Uterus (tissue), 4 donors: ENCODE data around the gene A1CF. TPM values are rescaled to one million over a fixed set of nuclear protein-coding genes. Genes with fewer than 3 reads are reported as not detected.

ENCODE experiments used
- DNase-seq, 2 donors: peaks; one replicate each; pipeline ENCODE4 v3.0.0-alpha.2; 2019 to 2020
- H3K27ac ChIP-seq, 2 donors: fragments of 200-600 bp; sonication (generic); 1 replicate in 1 of 2; 2 replicates in 1 of 2; pipeline ENCODE4 v1.5.1; 2016 to 2018
- H3K27me3 ChIP-seq, 2 donors: fragments of 200-600 bp; sonication (generic); one replicate each; pipeline ENCODE4 v1.5.1; 2018 to 2019; ENCODE audit warnings: control low read depth in 1 of 2
- H3K36me3 ChIP-seq, 2 donors: fragments of 200-600 bp; sonication (generic); one replicate each; pipeline ENCODE4 v1.5.1; 2019; ENCODE audit warnings: control low read depth in 1 of 2
- H3K4me1 ChIP-seq, 2 donors: fragments of 200-600 bp; sonication (generic); one replicate each; pipeline ENCODE4 v1.5.1; 2018 to 2019; ENCODE audit warnings: control low read depth in 1 of 2
- H3K4me3 ChIP-seq, 2 donors: fragments of 200-600 bp; sonication (generic); 1 replicate in 1 of 2; 2 replicates in 1 of 2; pipeline ENCODE4 v1.5.1; 2018 to 2019; ENCODE audit warnings: mild to moderate bottlenecking in 1 of 2
- H3K9me3 ChIP-seq, 2 donors: fragments of 200-600 bp; sonication (generic); one replicate each; pipeline ENCODE4 v1.5.1; 2019; ENCODE audit warnings: control low read depth in 1 of 2
- CTCF ChIP-seq, 4 experiments: fragments of 200-600 bp in 2 of 4; fragments of 450-650 bp in 2 of 4; sonication (generic) in 2 of 4; IDR thresholded peaks; one replicate each; pipeline ENCODE4 v1.5.1; 2016 to 2019; ENCODE audit warnings: antibody characterized with exemption in 4 of 4, mild to moderate bottlenecking in 2 of 4, moderate library complexity in 1 of 4
- POLR2A ChIP-seq, 2 donors: fragments of 450-650 bp; IDR thresholded peaks; one replicate each; pipeline ENCODE4 v1.6.1; 2016; ENCODE audit warnings: antibody characterized with exemption in 2 of 2, mild to moderate bottlenecking in 1 of 2, moderate library complexity in 1 of 2
- intact Hi-C: fragments of 100-400 bp; cut with DNase I; formaldehyde crosslinking; loops from one replicate; pipeline ENCODE4 v1.15.1; 2023; ENCODE audit warnings: low total_unique reads
- total RNA-seq, 4 donors: library from RNA; depleted of rRNA in 3 of 4; stranded (reverse); fragments of >200 nt in 3 of 4; gene quantifications; one replicate each; pipeline versions ENCODE4 v1.1.0 to v1.2.4, GENCODE V29; 2014 to 2023
- donor health status: DM: yes; HTN: yes; CAD: no.

The A1CF gene
- total RNA-seq, 4 donors from 2014 or later = under 0.01 TPM; not detected in 3

GRCh38 chr10:50807851-50808776 lies 77.3 kb downstream of the A1CF start:
- no peak for DNase-seq
- Histone ChIP-seq H3K36me3 (no peaks in the 10 kb centered on the region), H3K27me3 (no peaks in the 10 kb centered on the region), H3K27ac (no peak overlapping the region), H3K4me3 (no peak overlapping the region), H3K4me1 (no peaks in the 10 kb centered on the region), H3K9me3 (no peaks in the 10 kb centered on the region)
- intact Hi-C loops = no loop called here
- no peak for TF ChIP-seq CTCF (IDR thresholded peaks at IDR 0.05)
- TF ChIP-seq POLR2A (IDR thresholded peaks at IDR 0.05) = no peak

GRCh38 chr10:50805981-50806622 lies 79.3 kb downstream of the A1CF start:
- no peaks in the 10 kb centered on the region for H3K36me3 ChIP-seq
- H3K4me1 ChIP-seq = no peaks in the 10 kb centered on the region
- intact Hi-C loops = no loop called here
- no peak overlapping the region for H3K4me3 ChIP-seq
- no peak overlapping the region for H3K27ac ChIP-seq
- DNase-seq = no peak
- no peak for TF ChIP-seq CTCF (IDR thresholded peaks at IDR 0.05)
- no peak for TF ChIP-seq POLR2A (IDR thresholded peaks at IDR 0.05)
- no peaks in the 10 kb centered on the region for H3K27me3 ChIP-seq
- H3K9me3 ChIP-seq = no peaks in the 10 kb centered on the region

GRCh38 chr10:50799595-50799994 lies 85.8 kb downstream of the A1CF start:
- DNase-seq = no peak

GRCh38 chr10:50798297-50798696 lies 87.1 kb downstream of the A1CF start:
- no peaks in the 10 kb centered on the region for H3K9me3 ChIP-seq
- TF ChIP-seq POLR2A (IDR thresholded peaks at IDR 0.05) = no peak
- no peak for TF ChIP-seq CTCF (IDR thresholded peaks at IDR 0.05)
- no peaks in the 10 kb centered on the region for H3K36me3 ChIP-seq
- H3K4me1 ChIP-seq = no peaks in the 10 kb centered on the region
- DNase-seq = no peak
- no peak overlapping the region for H3K27ac ChIP-seq
- intact Hi-C loops = no loop called here
- H3K4me3 ChIP-seq = no peak overlapping the region
- H3K27me3 ChIP-seq = no peaks in the 10 kb centered on the region

More at GRCh38 chr10:50799595-50799994, 85.8 kb downstream of the A1CF start:
- TF ChIP-seq POLR2A (IDR thresholded peaks at IDR 0.05) (no peak), CTCF (IDR thresholded peaks at IDR 0.05) (no peak)
- Histone ChIP-seq H3K27me3 (no peaks in the 10 kb centered on the region), H3K27ac (no peak overlapping the region), H3K4me1 (no peaks in the 10 kb centered on the region), H3K9me3 (no peaks in the 10 kb centered on the region), H3K4me3 (no peak overlapping the region), H3K36me3 (no peaks in the 10 kb centered on the region)
- intact Hi-C loops = no loop called here

GRCh38 chr10:50796693-50797092 lies 88.7 kb downstream of the A1CF start:
- H3K27me3 ChIP-seq = peaks cover 0 to 3% of the 10 kb centered on the region in 2 donors
- H3K4me3 ChIP-seq = no peak overlapping the region
- no peaks in the 10 kb centered on the region for H3K36me3 ChIP-seq
- DNase-seq = no peak
- no peak for TF ChIP-seq POLR2A (IDR thresholded peaks at IDR 0.05)
- no peak for TF ChIP-seq CTCF (IDR thresholded peaks at IDR 0.05)
- no peaks in the 10 kb centered on the region for H3K4me1 ChIP-seq
- H3K9me3 ChIP-seq = no peaks in the 10 kb centered on the region
- H3K27ac ChIP-seq = no peak overlapping the region
- intact Hi-C loops = no loop called here
